Right forelimb (tissue), 1 donor: ENCODE measurements around the gene IRX6.

ENCODE experiments used
- DNase-seq: peaks from one replicate; pipeline ENCODE4 v3.0.0-alpha.2; 2018

The IRX6 gene

GRCh38 chr16:55324285-55325079, 479 bp downstream of the IRX6 start:
- DNase-seq, result no peak

GRCh38 chr16:55325080-55325447, 1.1 kb downstream of the IRX6 start:
- no peak for DNase-seq

GRCh38 chr16:55325458-55326109, 1.6 kb downstream of the IRX6 start:
- no peak for DNase-seq

GRCh38 chr16:55326261-55327092, 2.5 kb downstream of the IRX6 start:
- no peak for DNase-seq

GRCh38 chr16:55328611-55329569, 4.9 kb downstream of the IRX6 start:
- DNase-seq, result no peak

- no peak for DNase-seq
Observed at GRCh38 chr16:55329791-55330428, 5.9 kb downstream of the IRX6 start.

GRCh38 chr16:55330781-55331647, 7.0 kb downstream of the IRX6 start:
- no peak for DNase-seq

GRCh38 chr16:55331648-55332185, 7.7 kb downstream of the IRX6 start:
- DNase-seq, result no peak

GRCh38 chr16:55333684-55334083, 9.7 kb downstream of the IRX6 start:
- no peak for DNase-seq

GRCh38 chr16:55338646-55339045, 14.6 kb downstream of the IRX6 start:
- DNase-seq, result no peak

GRCh38 chr16:55340445-55340844, 16.4 kb downstream of the IRX6 start:
- no peak for DNase-seq

- DNase-seq, result no peak
Observed at GRCh38 chr16:55341681-55342080, 17.7 kb downstream of the IRX6 start.

GRCh38 chr16:55346475-55346874, 22.5 kb downstream of the IRX6 start:
- DNase-seq, result no peak

- DNase-seq, result no peak
Observed at GRCh38 chr16:55349867-55350266, 25.9 kb downstream of the IRX6 start.

- DNase-seq, result no peak
Observed at GRCh38 chr16:55350984-55351383, 27.0 kb downstream of the IRX6 start.

GRCh38 chr16:55351936-55352335, 27.9 kb downstream of the IRX6 start:
- no peak for DNase-seq

- no peak for DNase-seq
Observed at GRCh38 chr16:55357241-55357640, 33.2 kb downstream of the IRX6 start.

GRCh38 chr16:55359946-55360345, 35.9 kb downstream of the IRX6 start:
- DNase-seq, result no peak

GRCh38 chr16:55364811-55365210, 40.8 kb downstream of the IRX6 start:
- no peak for DNase-seq

GRCh38 chr16:55367301-55367811, 43.4 kb downstream of the IRX6 start:
- DNase-seq, result no peak
